NCI-H460 (cell line): ENCODE measurements around the gene CREBBP. TPM values are rescaled to one million over a fixed set of nuclear protein-coding genes. Genes with fewer than 3 reads are reported as not detected.

Experiments
- DNase-seq: peaks from one replicate; pipeline ENCODE4 v3.0.0-alpha.2; 2016; ENCODE audit warnings: low read depth; ENCODE audit errors: extremely low read depth
- total RNA-seq: library from RNA; depleted of rRNA; stranded (reverse); fragments of >200 nt; shearing (Covaris generic); gene quantifications from 2 replicates; pipeline ENCODE4 v1.2.3, GENCODE V29; 2014

CREBBP gene
- total RNA-seq, 1 experiment from 2014 or later = 15.8 TPM

DNA sequence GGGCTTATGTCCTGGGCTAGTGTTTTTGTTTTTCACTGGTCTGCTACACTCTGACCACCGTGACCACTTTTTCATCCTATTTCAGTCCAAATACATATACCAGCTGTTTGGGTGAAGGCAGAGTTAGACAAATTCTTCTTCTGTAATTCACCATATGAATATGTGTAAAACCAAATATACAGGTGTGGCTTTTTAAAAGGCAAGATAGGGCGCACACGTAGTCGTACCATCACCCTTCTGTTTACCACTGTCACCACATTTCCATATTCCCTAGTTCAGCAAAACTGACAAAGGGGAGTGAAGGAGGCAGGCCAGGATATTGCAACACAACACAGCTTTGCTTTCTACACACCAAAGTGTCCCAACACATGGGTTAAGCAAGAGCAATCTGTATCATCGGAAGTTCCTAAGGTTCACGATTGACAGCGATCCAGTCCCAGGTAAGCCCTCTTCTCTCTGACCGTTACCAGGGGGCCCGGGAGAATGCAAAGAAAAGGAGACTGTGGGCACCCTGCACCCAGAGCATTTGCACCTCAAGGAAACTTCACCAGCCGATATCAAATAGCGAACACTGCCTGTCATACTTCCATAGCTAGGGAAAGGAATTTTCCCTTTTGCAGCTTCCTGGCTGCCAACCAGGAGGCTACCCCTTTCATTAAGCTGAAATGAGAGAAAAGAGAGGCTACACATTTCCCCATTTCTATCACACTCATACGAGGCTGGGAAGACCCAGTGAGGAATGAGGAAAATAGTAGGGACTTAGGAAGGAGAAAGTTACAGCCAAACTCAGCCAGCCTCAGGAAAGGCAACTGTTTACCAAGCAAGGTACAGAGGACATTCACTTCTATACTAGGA lies 23.1 kb downstream of the CREBBP start:
- peak; percentile 31 for DNase-seq

GRCh38 chr16:3856367-3857141 lies 24.0 kb downstream of the CREBBP start:
- no peak for DNase-seq

DNA sequence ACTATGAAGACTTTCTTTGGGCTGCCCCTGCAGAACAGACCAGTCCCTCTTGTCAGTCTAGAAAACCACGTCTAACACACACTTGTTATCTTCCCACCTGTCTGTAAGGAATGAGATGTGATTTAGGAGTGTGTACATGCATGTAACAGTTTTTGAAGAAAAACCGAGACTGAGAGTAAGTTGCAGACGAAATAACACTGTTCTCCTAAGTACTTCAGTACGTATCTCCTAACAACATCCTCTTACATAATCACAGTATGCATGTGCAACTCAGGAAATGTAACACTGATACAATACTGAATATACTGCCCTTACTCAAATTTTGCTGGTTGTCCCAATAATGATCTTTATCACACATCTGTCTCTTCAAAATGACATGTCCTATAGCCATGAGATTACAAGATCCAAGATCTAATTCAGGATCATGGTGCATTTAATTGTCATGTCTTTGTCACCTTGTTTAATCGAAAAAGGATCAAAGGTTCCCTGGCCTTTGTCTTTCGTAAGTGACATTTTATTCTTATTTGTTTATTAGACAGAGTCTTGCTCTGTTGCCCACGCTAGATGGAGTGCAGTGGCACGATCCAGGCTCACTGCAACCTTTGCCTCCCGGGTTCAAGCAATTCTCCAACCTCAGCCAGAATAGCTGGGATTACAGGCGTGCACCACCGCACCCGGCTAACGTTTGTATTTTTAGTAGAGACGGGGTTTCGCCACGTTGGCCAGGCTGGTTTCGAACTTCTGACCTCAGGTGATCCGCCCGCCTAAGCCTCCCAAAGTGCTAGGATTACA lies 25.6 kb downstream of the CREBBP start:
- DNase-seq = no peak

DNA sequence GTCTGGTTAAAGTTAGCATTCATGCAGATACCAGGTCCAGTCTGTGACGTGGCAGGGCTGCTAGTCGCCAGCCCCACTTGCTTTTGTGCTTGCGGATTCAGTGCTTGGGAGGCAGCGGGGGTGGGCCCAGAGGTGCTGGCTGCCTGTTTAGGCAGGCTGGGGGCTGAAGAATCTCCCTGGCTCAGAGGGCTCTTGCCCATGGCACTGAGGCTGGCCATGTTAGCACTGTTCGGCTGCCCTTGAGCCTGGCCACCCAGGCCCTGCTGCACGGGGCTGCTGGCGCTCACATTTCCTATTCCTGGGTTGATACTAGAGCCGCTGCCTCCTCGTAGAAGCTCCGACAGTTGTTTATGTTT lies 30.0 kb downstream of the CREBBP start:
- no peak for DNase-seq

DNA sequence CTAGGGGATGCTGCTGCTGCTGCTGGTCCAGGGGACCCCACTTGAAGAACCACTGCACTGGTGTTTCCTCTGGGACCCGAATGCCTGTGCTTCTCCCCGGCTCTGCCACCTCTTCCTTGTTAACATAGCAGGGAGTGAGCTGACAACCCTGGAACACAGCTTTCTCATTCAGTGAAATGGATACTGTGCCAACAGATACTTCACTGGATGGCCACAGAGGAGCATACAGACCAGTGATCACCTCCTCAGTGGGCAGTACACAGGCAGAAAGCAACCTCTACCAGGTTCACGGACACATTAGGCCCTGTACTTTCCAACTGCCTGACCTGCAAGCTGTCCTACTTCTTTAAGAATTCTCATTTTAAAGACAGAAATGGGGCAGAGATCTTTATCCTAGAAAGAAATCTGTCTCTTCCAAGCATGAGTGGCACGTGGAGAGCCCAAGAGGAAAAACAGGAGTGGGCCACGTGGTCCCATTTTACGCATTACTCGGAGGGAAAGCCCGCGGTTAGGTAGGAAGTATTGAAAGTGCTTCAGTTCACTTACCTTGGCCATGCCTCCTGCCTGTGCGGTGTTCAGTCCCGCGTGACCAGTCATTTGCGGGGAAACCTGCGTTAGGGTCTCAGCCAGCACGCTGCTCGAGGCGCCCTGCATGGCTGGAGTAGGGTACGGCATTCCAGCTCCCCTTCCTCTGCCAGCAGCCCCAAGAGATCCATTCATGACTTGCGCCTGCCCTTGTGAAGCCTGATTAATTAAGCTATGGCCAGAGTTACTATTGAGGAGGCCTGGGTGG lies 30.6 kb downstream of the CREBBP start:
- no peak for DNase-seq

GRCh38 chr16:3846595-3847091 lies 33.9 kb downstream of the CREBBP start:
- no peak for DNase-seq

DNA sequence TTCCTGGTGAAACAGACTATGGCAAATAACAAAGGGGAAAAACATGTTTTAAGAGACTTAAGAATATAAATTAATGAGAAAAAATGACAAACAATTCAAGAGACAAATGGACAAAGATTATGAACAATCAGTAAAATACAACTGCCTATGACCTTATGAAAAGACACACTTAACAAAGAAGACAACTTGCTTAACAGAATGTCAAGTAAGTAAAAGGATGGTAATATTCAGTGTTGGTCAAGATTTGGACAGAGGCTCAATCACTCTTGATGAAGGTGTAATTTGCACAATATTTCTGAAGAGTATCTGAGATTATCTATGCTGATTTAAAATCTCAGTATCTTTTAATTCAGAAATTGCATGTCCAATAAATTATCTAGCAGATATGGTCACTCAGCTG lies 34.4 kb downstream of the CREBBP start:
- DNase-seq = no peak

DNA sequence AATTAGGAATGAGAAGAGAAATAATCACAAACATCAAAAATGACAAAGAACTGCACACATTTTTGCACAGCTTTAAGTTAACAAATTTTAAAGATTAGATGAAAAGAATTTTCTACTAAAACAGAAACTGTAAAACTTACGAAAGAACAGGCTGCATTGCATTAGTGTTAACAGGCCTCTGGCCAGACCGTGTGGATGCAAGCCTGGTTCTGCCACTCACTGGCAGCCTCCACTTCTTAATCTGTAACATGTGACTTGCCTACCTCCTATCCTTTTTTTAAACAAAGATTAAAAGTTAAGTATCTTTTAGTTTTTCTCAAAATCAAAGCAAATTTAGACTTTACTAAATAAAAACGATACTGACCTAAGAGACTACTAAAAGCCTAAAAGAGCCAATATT lies 37.5 kb downstream of the CREBBP start:
- DNase-seq = no peak

DNA sequence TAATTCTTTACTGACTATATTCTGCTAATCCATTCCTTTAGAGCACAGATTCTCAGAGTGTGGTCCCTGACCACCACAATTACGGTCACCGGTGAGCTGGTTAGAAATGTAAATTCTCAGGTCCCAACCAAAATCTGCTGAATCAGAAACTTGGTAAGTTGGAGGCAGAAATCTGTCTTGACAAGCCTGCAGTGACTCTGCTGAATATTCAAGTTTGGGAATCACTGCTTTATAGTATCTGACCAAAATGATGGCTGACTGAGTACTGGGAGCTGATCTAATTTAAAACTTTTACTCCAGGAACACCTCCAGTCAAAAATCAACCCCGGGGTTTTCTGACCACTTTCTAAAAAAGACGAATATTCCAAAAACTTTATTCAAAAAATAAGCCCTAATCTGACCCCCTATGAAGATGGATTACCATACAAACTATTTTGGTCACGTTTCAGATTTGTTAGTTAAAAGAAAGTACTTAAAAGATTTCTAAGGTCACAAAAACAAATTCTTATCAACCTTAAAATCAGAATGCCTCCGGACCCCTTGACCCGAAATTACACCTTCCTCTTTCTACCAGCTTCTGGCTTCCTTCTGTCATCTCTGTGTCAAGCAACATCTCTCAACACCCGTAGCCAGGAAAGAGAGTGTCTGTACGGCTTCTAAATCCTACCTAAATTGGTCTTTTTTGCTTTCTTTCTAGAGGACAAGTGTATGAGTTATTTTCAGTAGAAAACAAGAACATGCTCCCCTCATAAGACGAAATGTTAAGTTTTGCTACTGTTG lies 38.6 kb downstream of the CREBBP start:
- no peak for DNase-seq

- no peak for DNase-seq
These were observed 40.9 kb downstream of the CREBBP start for GRCh38 chr16:3839402-3840184.

- no peak for DNase-seq
These were observed 41.7 kb downstream of the CREBBP start for GRCh38 chr16:3838600-3839401.

- no peak for DNase-seq
These were observed 42.5 kb downstream of the CREBBP start for GRCh38 chr16:3837851-3838586.

GRCh38 chr16:3836641-3837040 lies 43.9 kb downstream of the CREBBP start:
- DNase-seq = no peak

DNA sequence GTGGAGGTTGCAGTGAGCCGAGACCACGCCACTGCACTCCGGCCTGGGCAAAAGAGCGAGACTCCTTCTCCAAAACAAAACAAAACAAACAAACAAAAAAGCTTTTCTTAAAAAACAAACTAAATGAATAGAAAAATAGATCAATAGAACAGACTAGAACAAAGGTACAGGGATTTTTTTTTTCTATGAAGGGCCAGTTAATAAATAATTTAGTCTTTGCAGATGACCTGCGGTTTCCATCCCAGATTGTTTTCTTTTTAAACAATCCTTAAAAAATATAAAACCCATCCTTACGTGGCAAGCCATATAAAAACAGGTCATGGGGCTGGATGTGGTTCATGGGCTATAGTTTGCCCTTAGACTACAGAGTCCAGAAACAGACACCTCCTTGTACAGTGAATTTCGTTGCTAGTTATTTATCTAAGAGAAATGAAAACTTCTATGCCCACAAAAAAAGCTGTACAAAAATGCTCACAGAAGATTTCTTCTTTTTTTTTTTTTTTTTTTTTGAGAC lies 45.4 kb downstream of the CREBBP start:
- DNase-seq = no peak

DNA sequence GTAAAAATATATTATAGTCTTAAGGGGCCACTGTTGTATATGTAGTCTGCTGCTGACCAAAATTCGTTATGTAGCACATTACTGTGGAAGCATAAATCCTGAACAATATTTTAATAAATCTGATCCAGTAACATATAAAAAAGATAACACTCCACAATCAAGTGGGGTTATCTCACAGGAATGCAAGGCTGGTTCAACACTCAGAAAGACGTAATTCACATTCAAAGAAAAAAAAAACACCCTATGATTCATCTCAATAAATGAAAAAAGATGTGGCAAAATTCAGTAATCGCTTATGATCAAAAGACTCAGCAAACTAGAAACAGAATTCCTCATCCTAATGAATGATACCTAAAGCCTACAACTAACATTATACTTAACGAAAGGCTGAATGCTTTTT lies 47.8 kb downstream of the CREBBP start:
- no peak for DNase-seq

DNA sequence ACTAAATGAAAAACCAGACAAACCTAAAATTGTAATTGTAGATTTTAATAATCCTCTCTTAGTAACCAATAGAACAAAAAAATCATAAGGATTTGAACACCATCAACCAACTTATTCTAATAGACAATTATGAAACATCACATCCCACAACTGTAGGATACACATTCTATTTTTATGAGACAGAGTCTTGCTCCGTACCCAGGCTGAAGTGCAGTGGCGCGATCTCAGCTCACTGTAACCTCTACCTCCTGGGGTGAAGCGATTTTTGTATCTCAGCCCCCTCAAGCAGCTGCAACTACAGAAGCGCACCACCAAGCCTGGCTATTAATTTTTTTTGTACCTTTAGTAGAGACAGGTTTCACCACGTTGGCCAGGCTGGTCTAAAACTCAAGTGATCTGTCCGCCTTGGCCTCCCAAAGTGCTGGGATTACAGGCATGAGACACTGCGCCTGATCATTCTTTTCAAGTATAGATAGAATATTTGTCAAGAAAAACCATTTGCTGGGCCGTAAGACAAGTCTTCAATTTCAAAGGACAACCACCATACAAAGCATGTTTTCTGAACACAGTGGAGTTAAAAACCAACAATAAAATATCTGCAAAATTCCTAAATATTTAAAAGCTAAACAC lies 49.8 kb downstream of the CREBBP start:
- no peak for DNase-seq
